Measurements from ENCODE around the gene IGF2BP1. TPM values are rescaled to one million over a fixed set of nuclear protein-coding genes. Genes with fewer than 3 reads are reported as not detected.

Gene IGF2BP1
- total RNA-seq, 1 experiment from 2014 or later, result 0.02 TPM

DNA sequence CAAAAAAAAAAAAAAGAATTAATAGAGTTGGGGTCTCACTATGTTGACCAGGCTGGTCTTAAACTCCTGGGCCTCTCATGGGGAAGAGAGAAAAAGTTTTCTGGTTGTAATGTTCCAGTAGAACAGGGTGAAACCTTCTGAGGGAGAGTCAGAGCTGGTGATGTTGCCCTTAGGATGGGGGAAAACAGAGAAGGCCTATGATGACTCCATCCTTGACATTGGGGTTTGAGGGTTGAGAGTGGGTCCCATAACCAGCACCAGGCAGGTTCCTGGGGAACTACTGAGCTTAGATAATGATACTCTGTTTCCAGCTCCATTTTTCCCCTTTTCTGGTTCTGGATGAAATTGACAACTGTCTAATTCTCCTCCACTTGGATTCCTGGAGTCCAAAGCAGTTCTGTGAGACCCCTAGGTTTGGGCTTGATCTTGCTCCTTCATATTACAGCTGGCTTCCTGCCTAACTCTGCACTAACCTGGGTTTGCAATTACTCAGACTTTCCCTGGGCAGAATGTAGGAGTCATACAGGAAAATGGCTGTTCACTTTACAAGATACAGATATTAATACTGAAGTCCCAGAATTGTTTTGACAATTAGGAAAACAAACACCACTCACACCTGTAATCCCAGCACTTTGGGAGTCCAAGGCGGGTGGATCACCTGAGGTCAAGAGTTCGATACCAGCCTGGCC lies 72.5 kb downstream of the IGF2BP1 start:
- DNase-seq (ENCODE audit: unreplicated experiment), result no peak
- intact Hi-C loops (cut with micrococcal nuclease), result no loop called here
- TF ChIP-seq, protein P1, sequence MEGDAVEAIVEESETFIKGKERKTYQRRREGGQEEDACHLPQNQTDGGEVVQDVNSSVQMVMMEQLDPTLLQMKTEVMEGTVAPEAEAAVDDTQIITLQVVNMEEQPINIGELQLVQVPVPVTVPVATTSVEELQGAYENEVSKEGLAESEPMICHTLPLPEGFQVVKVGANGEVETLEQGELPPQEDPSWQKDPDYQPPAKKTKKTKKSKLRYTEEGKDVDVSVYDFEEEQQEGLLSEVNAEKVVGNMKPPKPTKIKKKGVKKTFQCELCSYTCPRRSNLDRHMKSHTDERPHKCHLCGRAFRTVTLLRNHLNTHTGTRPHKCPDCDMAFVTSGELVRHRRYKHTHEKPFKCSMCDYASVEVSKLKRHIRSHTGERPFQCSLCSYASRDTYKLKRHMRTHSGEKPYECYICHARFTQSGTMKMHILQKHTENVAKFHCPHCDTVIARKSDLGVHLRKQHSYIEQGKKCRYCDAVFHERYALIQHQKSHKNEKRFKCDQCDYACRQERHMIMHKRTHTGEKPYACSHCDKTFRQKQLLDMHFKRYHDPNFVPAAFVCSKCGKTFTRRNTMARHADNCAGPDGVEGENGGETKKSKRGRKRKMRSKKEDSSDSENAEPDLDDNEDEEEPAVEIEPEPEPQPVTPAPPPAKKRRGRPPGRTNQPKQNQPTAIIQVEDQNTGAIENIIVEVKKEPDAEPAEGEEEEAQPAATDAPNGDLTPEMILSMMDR (IDR thresholded peaks at IDR 0.05; ENCODE audit: unreplicated experiment), result no peak
- Mint-ChIP-seq H3K4me1 (ENCODE audit: insufficient read depth, unreplicated experiment) (peaks cover 6% of the 10 kb centered on the region), H3K27me3 (ENCODE audit: insufficient read depth, unreplicated experiment) (no peaks in the 10 kb centered on the region), H3K27ac (ENCODE audit: low read depth, unreplicated experiment) (no peak overlapping the region), H3K36me3 (ENCODE audit: insufficient read depth, unreplicated experiment) (no peaks in the 10 kb centered on the region), H3K4me3 (ENCODE audit: unreplicated experiment) (no peak overlapping the region), H3K9me3 (ENCODE audit: unreplicated experiment) (peaks cover 6% of the 10 kb centered on the region)
- ChIA-PET CTCF (interaction anchor here (1.2 kb wide), 1 partner anchor 391 kb away, joined by 4 read pairs; no protein-coding TSS in a partner anchor), POLR2A (interaction anchor here (0.6 to 0.8 kb wide), 2 partner anchors 22 to 325 kb away, joined by 3 read pairs; no protein-coding TSS in a partner anchor)
- BruUV-seq (replicated peaks), result no TSS peak

DNA sequence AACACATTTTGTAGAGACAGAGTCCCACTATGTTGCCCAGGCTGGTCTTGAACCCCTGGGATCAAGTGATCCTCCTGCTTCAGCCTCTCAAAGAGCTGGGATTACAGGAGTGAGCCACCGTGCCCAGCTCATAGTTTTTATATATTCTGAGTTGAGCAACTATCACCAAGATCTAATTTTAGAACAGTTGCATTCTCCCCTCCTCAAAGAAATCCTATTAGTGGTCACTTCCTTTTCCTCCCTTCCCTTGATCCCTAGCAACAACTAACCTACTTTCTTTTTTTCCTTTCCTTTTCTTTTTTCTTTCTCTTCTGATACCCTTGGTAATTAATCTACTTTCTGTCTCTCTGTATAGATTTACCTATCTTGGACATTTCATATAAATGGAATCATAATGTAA lies 73.9 kb downstream of the IGF2BP1 start:
- TF ChIP-seq, protein P1 (IDR thresholded peaks at IDR 0.05; ENCODE audit: unreplicated experiment), result no peak
- DNase-seq (ENCODE audit: unreplicated experiment), result no peak
- Mint-ChIP-seq H3K36me3 (ENCODE audit: insufficient read depth, unreplicated experiment) (no peaks in the 10 kb centered on the region), H3K4me1 (ENCODE audit: insufficient read depth, unreplicated experiment) (peaks cover 6% of the 10 kb centered on the region), H3K9me3 (ENCODE audit: unreplicated experiment) (no peaks in the 10 kb centered on the region), H3K27ac (ENCODE audit: low read depth, unreplicated experiment) (no peak overlapping the region), H3K27me3 (ENCODE audit: insufficient read depth, unreplicated experiment) (no peaks in the 10 kb centered on the region), H3K4me3 (ENCODE audit: unreplicated experiment) (no peak overlapping the region)
- ChIA-PET CTCF (interaction anchor here (0.6 to 1.3 kb wide), 3 partner anchors 38 to 347 kb away, joined by 3 to 6 read pairs (median 3); no protein-coding TSS in a partner anchor), POLR2A (no interaction called here)
- intact Hi-C loops (cut with micrococcal nuclease), result no loop called here
- BruUV-seq (replicated peaks), result no TSS peak

DNA sequence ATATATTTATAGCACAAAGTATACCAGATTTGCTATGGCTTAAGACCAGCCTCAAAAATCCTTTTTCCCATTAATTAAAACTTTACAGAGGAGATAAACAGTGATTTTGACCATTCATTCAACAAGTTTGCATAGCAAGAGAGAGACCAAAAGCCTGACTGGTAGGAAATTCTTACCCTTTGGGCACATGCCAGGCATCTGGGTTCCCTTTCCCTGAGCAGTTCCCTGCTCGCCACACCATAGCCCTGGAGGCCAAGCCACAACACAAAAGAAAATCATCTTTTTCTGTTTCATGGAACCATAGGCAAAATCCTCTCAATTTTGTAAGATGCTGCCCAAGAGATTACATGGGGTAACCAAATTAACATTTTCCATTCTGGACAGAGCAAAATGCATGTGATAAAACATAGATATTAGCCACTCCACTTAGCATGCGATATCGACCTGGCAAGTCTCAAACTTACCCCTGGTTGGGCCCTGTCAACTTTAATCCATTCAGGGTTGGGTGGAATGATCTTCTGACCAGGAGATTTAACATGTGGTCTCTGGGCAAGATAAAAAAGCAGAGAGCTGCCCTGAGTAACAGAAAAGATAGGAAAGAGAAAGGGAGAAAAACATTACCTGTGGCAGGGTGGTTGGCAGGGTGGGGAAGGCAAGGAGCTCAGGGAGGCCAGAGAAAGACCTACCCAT lies 77.8 kb downstream of the IGF2BP1 start:
- intact Hi-C loops (cut with micrococcal nuclease), result no loop called here
- BruUV-seq (replicated peaks), result no TSS peak
- Mint-ChIP-seq H3K4me1 (ENCODE audit: insufficient read depth, unreplicated experiment) (peaks cover 17% of the 10 kb centered on the region), H3K4me3 (ENCODE audit: unreplicated experiment) (no peak overlapping the region), H3K9me3 (ENCODE audit: unreplicated experiment) (no peaks in the 10 kb centered on the region), H3K27ac (ENCODE audit: low read depth, unreplicated experiment) (no peak overlapping the region), H3K27me3 (ENCODE audit: insufficient read depth, unreplicated experiment) (no peaks in the 10 kb centered on the region), H3K36me3 (ENCODE audit: insufficient read depth, unreplicated experiment) (no peaks in the 10 kb centered on the region)
- ChIA-PET CTCF (interaction anchor here (0.6 kb wide), 1 partner anchor 53 kb away, joined by 4 read pairs; no protein-coding TSS in a partner anchor), POLR2A (no interaction called here)
- no peak for DNase-seq (ENCODE audit: unreplicated experiment)
- TF ChIP-seq, protein P1 (IDR thresholded peaks at IDR 0.05; ENCODE audit: unreplicated experiment), result no peak

DNA sequence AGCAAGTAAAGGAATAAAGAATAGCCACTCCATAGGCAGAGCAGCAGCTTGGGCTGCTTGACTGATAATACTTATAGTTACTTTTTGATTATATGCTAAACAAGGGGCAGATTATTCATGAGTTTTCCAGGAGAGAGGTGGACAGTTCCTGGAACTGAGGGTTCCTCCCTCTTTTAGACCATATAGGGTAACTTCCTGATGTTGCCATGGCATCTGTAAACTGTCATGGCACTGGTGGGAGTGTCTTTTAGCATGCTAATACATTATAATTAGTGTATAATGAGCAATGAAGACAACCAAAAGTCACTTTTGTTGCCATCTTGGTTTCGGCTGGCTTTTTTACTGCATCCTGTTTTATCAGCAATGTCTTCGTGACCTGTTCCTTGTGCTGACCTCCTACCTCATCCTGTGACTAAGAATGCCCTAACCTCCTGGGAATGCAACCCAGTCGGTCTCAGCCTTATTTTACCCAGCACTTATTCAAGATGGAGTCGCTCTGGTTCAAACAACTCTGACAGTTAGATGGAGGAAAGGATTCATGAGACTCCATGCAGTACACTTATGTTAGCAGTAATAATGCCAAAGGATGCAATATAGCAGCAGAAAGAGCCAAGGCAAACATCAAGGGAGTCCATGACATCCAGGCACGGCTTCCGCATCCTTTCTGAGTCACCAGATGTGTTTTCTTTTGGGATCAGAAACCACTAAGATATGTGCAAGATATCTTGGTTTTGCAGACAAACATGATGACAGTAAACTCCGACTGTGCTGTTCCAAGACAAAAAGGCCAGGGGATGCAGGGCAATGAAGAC lies 79.6 kb downstream of the IGF2BP1 start:
- intact Hi-C loops (cut with micrococcal nuclease), result no loop called here
- CTCF ChIA-PET, result interaction anchor here (0.8 kb wide), 1 partner anchor 40 kb away, joined by 3 read pairs; no protein-coding TSS in a partner anchor
- no peaks in the 10 kb centered on the region for H3K9me3 Mint-ChIP-seq (ENCODE audit: unreplicated experiment)
- no peak overlapping the region for H3K4me3 Mint-ChIP-seq (ENCODE audit: unreplicated experiment)
- POLR2A ChIA-PET, result no interaction called here
- DNase-seq (ENCODE audit: unreplicated experiment), result peak; percentile 77
- H3K27me3 Mint-ChIP-seq (ENCODE audit: insufficient read depth, unreplicated experiment), result no peaks in the 10 kb centered on the region
- H3K27ac Mint-ChIP-seq (ENCODE audit: low read depth, unreplicated experiment), result no peak overlapping the region
- H3K4me1 Mint-ChIP-seq (ENCODE audit: insufficient read depth, unreplicated experiment), result peaks cover 10% of the 10 kb centered on the region
- no TSS peak for BruUV-seq (replicated peaks)
- TF ChIP-seq, protein P1 (IDR thresholded peaks at IDR 0.05; ENCODE audit: unreplicated experiment), result no peak
- no peaks in the 10 kb centered on the region for H3K36me3 Mint-ChIP-seq (ENCODE audit: insufficient read depth, unreplicated experiment)
